HepG2 (cell line): ENCODE results near the gene DYSF. TPM values are rescaled to one million over a fixed set of nuclear protein-coding genes. Genes with fewer than 3 reads are reported as not detected.

Experiments
- ATAC-seq: fragments of 200-7000 bp; cut with Tn5 transposase; 3 replicates; pipeline ENCODE4 v1.9.1; 2020; ENCODE audit warnings: mild to moderate bottlenecking, moderate library complexity
- BruUV-seq: library from RNA; stranded (reverse); fragments of 400-500 nt; replicated peaks from 2 replicates; lab custom pipeline; 2021; lab: Mats Ljungman, UMichigan
- CTCF ChIA-PET: fragments of 300-600 bp; formaldehyde crosslinking; extraction: SDS; loops from one replicate; lab custom pipeline; 2021; ENCODE audit warnings: low total read pairs, inconsistent platforms, low intra/inter-chr PET ratio; lab: Yijun Ruan, JAX
- POLR2A ChIA-PET: fragments of 350-600 bp; sonication (Branson Sonifier 250); formaldehyde crosslinking; loops from one replicate; lab custom pipeline; 2020; ENCODE audit warnings: antibody characterized with exemption, inconsistent platforms; lab: Yijun Ruan, JAX
- DNase-seq: peaks from one replicate; pipeline ENCODE4 v3.0.0-alpha.2; 2015; ENCODE audit warnings: low spot score
- FAIRE-seq: peaks from 3 replicates; lab custom pipeline; 2011; peaks lifted over from hg19 to GRCh38; lab: Jason Lieb, UNC
- H2AFZ ChIP-seq: one replicate; pipeline ENCODE4 v1.6.1; 2011; ENCODE audit warnings: low read length, inconsistent platforms
- H3K27ac ChIP-seq: fragments of 300-600 bp; 3 replicates; pipeline ENCODE4 v1.8.0; 2011; ENCODE audit warnings: mixed run types, mild to moderate bottlenecking, mixed read lengths, low read length, inconsistent platforms; ENCODE audit not compliant: insufficient read depth; ENCODE audit errors: extremely low read length
- H3K27me3 ChIP-seq, 2 experiments: fragments of 200-600 bp in 1 of 2; 2 replicates in 1 of 2; 3 replicates in 1 of 2; pipeline versions ENCODE4 v1.6.0 to v1.8.0; 2011; ENCODE audit warnings: low read length in 2 of 2, mild to moderate bottlenecking in 2 of 2, moderate library complexity in 2 of 2, inconsistent platforms in 1 of 2; ENCODE audit not compliant: insufficient read depth in 2 of 2, control insufficient read depth in 1 of 2
- H3K36me3 ChIP-seq, 2 experiments: fragments of 200-600 bp in 1 of 2; replicated peaks in 1 of 2; 2 replicates in 1 of 2; 3 replicates in 1 of 2; pipeline versions ENCODE4 v1.5.1 to v1.8.0; 2011; ENCODE audit warnings: low read length in 2 of 2, inconsistent platforms in 1 of 2; ENCODE audit not compliant: insufficient read depth in 2 of 2, control insufficient read depth in 1 of 2
- H3K4me1 ChIP-seq: 2 replicates; pipeline ENCODE4 v1.5.1; 2012; ENCODE audit warnings: low read length, inconsistent platforms; ENCODE audit not compliant: insufficient read depth
- H3K4me2 ChIP-seq: 2 replicates; pipeline ENCODE4 v1.6.0; 2011; ENCODE audit warnings: low read depth, low read length, inconsistent platforms
- H3K4me3 ChIP-seq, 3 experiments: fragments of 200-600 bp in 1 of 3; sonication (generic), shearing (Covaris generic) in 1 of 3; replicated peaks in 1 of 3; 2 replicates each; pipeline ENCODE4 v1.5.1; 2011 to 2016; ENCODE audit warnings: low read length in 3 of 3, inconsistent platforms in 2 of 3, low read depth in 2 of 3, mild to moderate bottlenecking in 2 of 3, control low read depth in 1 of 3, mixed read lengths in 1 of 3; ENCODE audit not compliant: insufficient read depth in 1 of 3
- H3K79me2 ChIP-seq: one replicate; pipeline ENCODE4 v1.6.1; 2011; ENCODE audit warnings: low read length, inconsistent platforms; ENCODE audit not compliant: insufficient read depth
- H3K9ac ChIP-seq: 2 replicates; pipeline ENCODE4 v1.6.0; 2011; ENCODE audit warnings: mild to moderate bottlenecking, low read depth, low read length, inconsistent platforms; ENCODE audit not compliant: insufficient read depth
- H3K9me3 ChIP-seq: 2 replicates; pipeline ENCODE4 v1.5.1; 2012; ENCODE audit warnings: mild to moderate bottlenecking, low read length
- H4K20me1 ChIP-seq: 2 replicates; pipeline ENCODE4 v1.6.0; 2011; ENCODE audit warnings: inconsistent platforms, mild to moderate bottlenecking, low read length, moderate library complexity; ENCODE audit not compliant: insufficient read depth
- HNRNPH1 ChIP-seq: fragments of 200-400 bp; formaldehyde crosslinking; optimal IDR thresholded peaks from 2 replicates; pipeline ENCODE3; 2017; ENCODE audit warnings: mild to moderate bottlenecking, low read depth, low read length
- MAFF ChIP-seq: IDR thresholded peaks from 2 replicates; pipeline ENCODE4 v1.6.1; 2011; ENCODE audit warnings: low read depth, low read length, improper control_type of control experiment
- MAFG ChIP-seq: sonication (generic); formaldehyde crosslinking; IDR thresholded peaks from 2 replicates; pipeline ENCODE4 v1.5.1; 2020; ENCODE audit warnings: mild to moderate bottlenecking, missing genetic modification reagents
- NFYC ChIP-seq: IDR thresholded peaks from 2 replicates; pipeline ENCODE4 v1.6.1; 2016; ENCODE audit warnings: missing genetic modification reagents, missing compliant biosample characterization
- NR3C1 ChIP-seq: sonication (generic); formaldehyde crosslinking; IDR thresholded peaks from 2 replicates; pipeline ENCODE4 v1.4.0; 2020; ENCODE audit warnings: missing genetic modification reagents
- PHF8 ChIP-seq: sonication (generic); formaldehyde crosslinking; IDR thresholded peaks from 2 replicates; pipeline ENCODE4 v1.5.0; 2020; ENCODE audit warnings: missing genetic modification reagents
- ZNF292 ChIP-seq: sonication (generic); formaldehyde crosslinking; IDR thresholded peaks from 2 replicates; pipeline ENCODE4 v1.8.1; 2022; ENCODE audit warnings: mild to moderate bottlenecking, low read depth, missing genetic modification reagents, borderline replicate concordance
- ZNF337 ChIP-seq: sonication (generic); formaldehyde crosslinking; IDR thresholded peaks from 2 replicates; pipeline ENCODE4 v1.5.1; 2020; ENCODE audit warnings: missing genetic modification reagents, low read depth, mild to moderate bottlenecking, borderline replicate concordance
- ZNF556 ChIP-seq: sonication (generic); formaldehyde crosslinking; IDR thresholded peaks from 2 replicates; pipeline ENCODE4 v1.4.0; 2020; ENCODE audit warnings: mild to moderate bottlenecking, missing genetic modification reagents, borderline replicate concordance
- ZNF7 ChIP-seq: IDR thresholded peaks from 2 replicates; pipeline ENCODE4 v1.6.1; 2016; ENCODE audit warnings: missing biosample characterization, missing genetic modification reagents
- ZNF878 ChIP-seq: sonication (generic); formaldehyde crosslinking; IDR thresholded peaks from 2 replicates; pipeline ENCODE4 v1.8.1; 2023; ENCODE audit warnings: mild to moderate bottlenecking, missing genetic modification reagents, moderate library complexity
- WGBS: methylation state at CpG from one replicate; pipeline ENCODE4 v1.1.6; 2017; ENCODE audit warnings: low lambda C conversion rate; 5-methylcytosine and 5-hydroxymethylcytosine counted together
- in situ Hi-C: cut with HindIII; loops from 2 replicates; pipeline ENCODE4 v1.10.0; 2017; ENCODE audit warnings: low pct_unique_long_range_greater_than_20kb; ENCODE audit not compliant: extremely low pct_ligation_motif_present
- intact Hi-C: fragments of 100-400 bp; cut with micrococcal nuclease; formaldehyde crosslinking; loops from one replicate; pipeline ENCODE4 v1.10.0; 2022; ENCODE audit not compliant: unreplicated experiment
- polyA plus RNA-seq, 8 experiments: library from polyadenylated mRNA; depleted of rRNA in 3 of 8; stranded (reverse) in 7 of 8; unstranded in 1 of 8; fragments of >200 nt; fragmentation: Illumina TruSeq in 4 of 8; extraction: Trizol in 4 of 8; gene quantifications; 2 replicates each; pipeline versions ENCODE4 v1.2.1 to v1.2.3, GENCODE V29; 2011 to 2016; ENCODE audit warnings: low read depth in 4 of 8, missing spikeins in 1 of 8, mixed read lengths in 1 of 8; ENCODE audit not compliant: insufficient read depth in 1 of 8
- total RNA-seq, 5 experiments: library from RNA; depleted of rRNA; stranded (reverse); fragments of >200 nt; fragmentation: Illumina TruSeq; extraction: Trizol; gene quantifications; 2 replicates each; pipeline ENCODE4 v1.2.3, GENCODE V29; 2016; ENCODE audit warnings: low read depth in 1 of 5
- TF ChIP-seq, protein P1 (sequence below): IDR thresholded peaks from 2 replicates; pipeline ENCODE4 v1.6.1; 2016; ENCODE audit warnings: mild to moderate bottlenecking, missing biosample characterization, missing genetic modification reagents
- TF ChIP-seq, protein P2 (sequence below): sonication (generic); formaldehyde crosslinking; conservative IDR thresholded peaks from 2 replicates; pipeline ENCODE4 v1.8.0; 2022; ENCODE audit warnings: low read depth, missing genetic modification reagents
- TF ChIP-seq, protein P3 (sequence below): sonication (generic); formaldehyde crosslinking; conservative IDR thresholded peaks from 2 replicates; pipeline ENCODE4 v1.8.0; 2022; ENCODE audit warnings: missing genetic modification reagents

DYSF gene
- total and polyA plus RNA-seq, 2 of the 13 experiments (the other 11 are each of a cell fraction or from before 2014, with no cell fraction given): 0.15 to 2.4 TPM

DNA sequence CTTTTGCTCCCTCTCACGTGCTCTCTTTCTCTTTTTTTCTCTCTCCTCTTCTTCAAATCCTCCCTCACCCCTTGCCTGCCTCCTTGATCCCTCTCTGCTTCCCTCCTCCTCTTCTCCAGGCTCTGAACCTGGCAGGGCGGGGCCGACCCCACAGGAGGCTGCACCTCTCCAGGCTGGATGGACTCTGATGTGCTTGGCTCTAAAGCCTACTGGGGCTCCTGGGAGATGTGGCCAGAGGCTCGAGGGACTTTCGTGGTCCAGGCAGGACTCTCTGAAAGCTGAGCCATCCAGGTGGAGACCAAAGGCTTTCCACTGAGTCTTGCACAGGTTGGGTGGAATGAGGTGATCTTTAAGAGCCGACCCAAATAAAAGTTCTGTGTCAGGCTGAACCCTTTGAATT lies 25.4 kb downstream of the DYSF start:
- Histone ChIP-seq H3K4me3 (no peak overlapping the region), H3K27ac (no peak overlapping the region), H3K27me3 (peaks cover 3 to 29% of the 10 kb centered on the region in 2 experiments; a peak in 2 of 5 replicates), H3K4me2 (no peak overlapping the region), H3K79me2 (no peaks in the 10 kb centered on the region), H3K9me3 (no peaks in the 10 kb centered on the region), H4K20me1 (no peaks in the 10 kb centered on the region), H2AFZ (no peak overlapping the region), H3K4me1 (no peaks in the 10 kb centered on the region), H3K9ac (no peak overlapping the region), H3K36me3 (no peaks in the 10 kb centered on the region)
- FAIRE-seq: no peak
- intact Hi-C loops (no loop called here), in situ Hi-C loops (no loop called here)
- CTCF ChIA-PET: no interaction called here
- POLR2A ChIA-PET: no interaction called here
- 12% methylated on average over 6 of the region's 6 CpGs for WGBS
- no TSS peak for BruUV-seq
- DNase-seq: no peak
- no peak for ATAC-seq
- TF ChIP-seq HNRNPH1 (no peak), MAFG (no peak), ZNF7 (no peak), ZNF878 (CRISPR knock-in tag) (no peak), ZNF292 (no peak), ZNF337 (CRISPR knock-in tag) (no peak), PHF8 (CRISPR knock-in tag) (no peak), MAFF (no peak)
- TF ChIP-seq, protein P1, sequence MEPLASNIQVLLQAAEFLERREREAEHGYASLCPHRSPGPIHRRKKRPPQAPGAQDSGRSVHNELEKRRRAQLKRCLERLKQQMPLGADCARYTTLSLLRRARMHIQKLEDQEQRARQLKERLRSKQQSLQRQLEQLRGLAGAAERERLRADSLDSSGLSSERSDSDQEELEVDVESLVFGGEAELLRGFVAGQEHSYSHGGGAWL (CRISPR knock-in tag): no peak

- ChIA-PET CTCF (no interaction called here), POLR2A (no interaction called here)
- Histone ChIP-seq H3K4me1 (no peaks in the 10 kb centered on the region), H3K9ac (no peak overlapping the region), H3K27ac (no peak overlapping the region), H3K79me2 (no peaks in the 10 kb centered on the region), H3K4me3 (no peak overlapping the region), H3K36me3 (no peaks in the 10 kb centered on the region), H3K4me2 (no peak overlapping the region), H3K27me3 (peaks cover 3 to 29% of the 10 kb centered on the region in 2 experiments; a peak in 2 of 5 replicates), H4K20me1 (no peaks in the 10 kb centered on the region), H3K9me3 (no peaks in the 10 kb centered on the region), H2AFZ (no peak overlapping the region)
- ATAC-seq: no peak
- no TSS peak for BruUV-seq
- no peak for DNase-seq
- WGBS: 24% methylated on average over 5 of the region's 5 CpGs
- in situ Hi-C loops: no loop called here
- no peak for FAIRE-seq
- intact Hi-C loops: no loop called here
- TF ChIP-seq NFYC (CRISPR knock-in tag): no peak
- TF ChIP-seq ZNF556 (CRISPR knock-in tag): no peak
- TF ChIP-seq, protein P2, sequence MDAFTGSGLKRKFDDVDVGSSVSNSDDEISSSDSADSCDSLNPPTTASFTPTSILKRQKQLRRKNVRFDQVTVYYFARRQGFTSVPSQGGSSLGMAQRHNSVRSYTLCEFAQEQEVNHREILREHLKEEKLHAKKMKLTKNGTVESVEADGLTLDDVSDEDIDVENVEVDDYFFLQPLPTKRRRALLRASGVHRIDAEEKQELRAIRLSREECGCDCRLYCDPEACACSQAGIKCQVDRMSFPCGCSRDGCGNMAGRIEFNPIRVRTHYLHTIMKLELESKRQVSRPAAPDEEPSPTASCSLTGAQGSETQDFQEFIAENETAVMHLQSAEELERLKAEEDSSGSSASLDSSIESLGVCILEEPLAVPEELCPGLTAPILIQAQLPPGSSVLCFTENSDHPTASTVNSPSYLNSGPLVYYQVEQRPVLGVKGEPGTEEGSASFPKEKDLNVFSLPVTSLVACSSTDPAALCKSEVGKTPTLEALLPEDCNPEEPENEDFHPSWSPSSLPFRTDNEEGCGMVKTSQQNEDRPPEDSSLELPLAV (CRISPR knock-in tag): no peak
- TF ChIP-seq, protein P3, sequence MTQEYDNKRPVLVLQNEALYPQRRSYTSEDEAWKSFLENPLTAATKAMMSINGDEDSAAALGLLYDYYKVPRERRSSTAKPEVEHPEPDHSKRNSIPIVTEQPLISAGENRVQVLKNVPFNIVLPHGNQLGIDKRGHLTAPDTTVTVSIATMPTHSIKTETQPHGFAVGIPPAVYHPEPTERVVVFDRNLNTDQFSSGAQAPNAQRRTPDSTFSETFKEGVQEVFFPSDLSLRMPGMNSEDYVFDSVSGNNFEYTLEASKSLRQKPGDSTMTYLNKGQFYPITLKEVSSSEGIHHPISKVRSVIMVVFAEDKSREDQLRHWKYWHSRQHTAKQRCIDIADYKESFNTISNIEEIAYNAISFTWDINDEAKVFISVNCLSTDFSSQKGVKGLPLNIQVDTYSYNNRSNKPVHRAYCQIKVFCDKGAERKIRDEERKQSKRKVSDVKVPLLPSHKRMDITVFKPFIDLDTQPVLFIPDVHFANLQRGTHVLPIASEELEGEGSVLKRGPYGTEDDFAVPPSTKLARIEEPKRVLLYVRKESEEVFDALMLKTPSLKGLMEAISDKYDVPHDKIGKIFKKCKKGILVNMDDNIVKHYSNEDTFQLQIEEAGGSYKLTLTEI (CRISPR knock-in tag): no peak
- TF ChIP-seq NR3C1 (CRISPR knock-in tag): no peak
Measured at GRCh38 chr2:71479261-71479660, 25.9 kb downstream of the DYSF start.
